DMS153 treated with DMSO at 0.1 percent for 48 hours (cell line): ENCODE data around the gene CTNS.

ENCODE experiments used
- DNase-seq: peaks from one replicate; lab custom pipeline; 2025; ENCODE audit not compliant: unreplicated experiment; lab: John Stamatoyannopoulos, UW

The CTNS gene

GRCh38 chr17:3657874-3658783 is 21.6 kb downstream of the CTNS start:
- no peak for DNase-seq

GRCh38 chr17:3658784-3659449 is 22.4 kb downstream of the CTNS start:
- no peak for DNase-seq

GRCh38 chr17:3659541-3660111 is 23.1 kb downstream of the CTNS start:
- no peak for DNase-seq

DNA sequence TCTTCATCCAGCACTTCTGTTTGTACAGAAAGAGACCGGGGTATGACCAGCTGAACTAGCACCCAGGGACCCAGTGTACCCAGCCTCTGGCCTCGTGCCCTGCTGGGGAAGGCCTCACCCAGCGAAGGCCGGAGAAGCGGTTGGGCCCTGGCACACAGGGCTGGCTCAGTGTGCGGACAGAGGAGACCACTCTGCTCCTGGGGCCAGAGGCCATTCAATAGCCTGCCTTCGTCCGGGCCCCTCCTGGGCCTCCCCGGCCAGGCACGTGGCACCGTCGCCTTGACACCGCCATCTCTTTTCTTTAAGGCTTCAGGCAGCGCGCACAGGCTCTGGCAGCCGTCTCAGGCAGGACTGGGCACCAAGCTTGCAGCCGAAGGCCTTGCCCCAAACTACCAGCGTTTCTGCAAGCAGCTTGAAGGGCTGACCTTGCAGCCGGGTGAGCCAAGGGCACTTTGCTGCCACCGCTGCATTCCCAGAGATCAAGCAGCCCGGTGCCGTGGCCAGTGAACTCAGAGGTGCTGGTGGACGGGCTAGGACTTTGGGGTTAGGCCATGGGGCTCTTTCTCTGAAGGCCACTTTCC is 23.8 kb downstream of the CTNS start:
- DNase-seq = no peak

GRCh38 chr17:3663102-3664011 is 26.8 kb downstream of the CTNS start:
- no peak for DNase-seq

DNA sequence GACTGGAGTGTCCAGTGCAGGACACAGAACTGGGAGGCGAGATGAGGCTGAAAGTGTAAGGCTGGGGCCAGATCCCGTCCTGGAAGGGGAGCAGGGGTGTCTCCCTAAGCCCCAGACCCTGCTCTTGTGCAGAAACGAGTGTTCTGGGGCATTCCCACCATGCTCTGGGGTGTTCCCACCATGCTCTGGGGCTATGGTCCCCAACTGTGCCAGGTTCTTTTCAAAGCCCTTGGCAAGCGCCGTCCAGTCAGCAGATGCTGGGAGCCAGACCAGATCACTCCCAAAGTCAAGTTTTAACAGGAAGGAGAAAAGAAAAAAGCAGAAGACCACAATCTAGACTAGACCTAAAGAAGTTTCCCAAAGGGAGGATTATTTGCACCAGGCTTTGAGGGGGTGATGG is 29.3 kb downstream of the CTNS start:
- DNase-seq = no peak

- no peak for DNase-seq
Measured at GRCh38 chr17:3666516-3666915, 30.0 kb downstream of the CTNS start.

- no peak for DNase-seq
Measured at GRCh38 chr17:3667366-3668278, 31.1 kb downstream of the CTNS start.

DNA sequence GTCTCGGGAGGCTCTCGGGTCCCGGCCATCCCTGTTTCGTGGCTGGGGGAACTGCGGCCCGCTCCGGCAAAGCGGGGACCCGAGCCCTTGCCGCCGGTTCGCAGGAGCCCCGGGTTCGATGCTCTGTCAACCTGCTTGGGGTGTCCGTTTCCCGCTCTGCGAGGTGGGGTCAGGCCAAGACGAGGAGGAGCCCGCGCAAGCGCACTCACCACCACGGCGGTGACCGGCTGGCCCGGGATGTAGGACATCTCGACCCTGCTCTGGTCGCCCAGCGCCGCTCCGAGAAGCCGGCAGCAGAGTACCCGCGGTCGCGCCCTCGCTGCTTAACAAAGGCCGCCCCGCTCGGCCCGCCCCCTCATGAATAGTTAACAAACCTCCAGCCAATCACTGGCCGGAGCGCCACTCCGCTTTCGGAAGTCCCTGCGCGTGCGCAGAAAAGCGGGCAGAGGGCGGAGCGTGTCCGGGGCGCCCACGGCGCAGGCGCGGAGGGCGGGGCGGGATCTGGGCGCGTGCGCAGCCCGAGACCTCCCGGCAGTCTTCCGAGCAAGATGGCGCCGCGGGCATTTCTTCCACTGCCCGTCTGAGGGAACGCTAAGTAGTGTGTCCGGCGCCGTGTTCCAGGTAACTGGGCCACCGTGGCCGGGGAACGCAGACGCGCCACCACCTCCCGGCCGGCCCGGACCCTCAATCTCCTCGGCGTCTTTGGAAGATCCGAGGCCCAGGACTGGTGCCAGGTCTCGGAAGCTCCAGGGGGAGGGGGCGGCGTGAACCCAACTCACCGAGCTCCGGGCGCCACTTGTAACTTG is 31.9 kb downstream of the CTNS start, which contains the start of the genes EMC6 and TAX1BP3:
EMC6 (plus strand) TSS at position 534 of the 806 bp plus-strand sequence. CDS start 335 bp downstream, outside the sequence.
TAX1BP3 (minus strand) TSS at position 300 of the 806 bp plus-strand sequence; CDS start at position 248, 52 bp downstream.
- peak; percentile 64 for DNase-seq

GRCh38 chr17:3669085-3669347 is 32.5 kb downstream of the CTNS start:
- DNase-seq = no peak

- DNase-seq = no peak
Measured at GRCh38 chr17:3669548-3669947, 33.0 kb downstream of the CTNS start.

DNA sequence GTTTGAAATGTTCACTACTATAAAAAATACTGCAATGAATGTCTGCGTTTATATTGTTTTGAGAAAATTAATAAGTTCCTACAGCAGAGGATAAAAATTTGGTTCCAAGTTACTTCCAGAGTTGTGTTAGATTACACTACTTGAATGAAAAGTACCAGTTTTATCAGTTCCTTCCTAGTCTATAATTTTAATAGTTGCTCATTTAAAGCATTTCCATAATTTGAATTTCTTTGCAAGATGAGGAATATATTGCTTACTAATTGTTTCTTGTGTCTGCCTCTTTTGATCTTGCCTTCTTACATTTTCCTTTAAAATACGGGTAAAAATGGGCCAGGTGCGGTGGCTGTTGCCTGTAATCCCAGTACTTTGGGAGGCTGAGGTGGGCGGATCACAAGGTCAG is 36.0 kb downstream of the CTNS start:
- no peak for DNase-seq

GRCh38 chr17:3675886-3676285 is 39.3 kb downstream of the CTNS start:
- DNase-seq = no peak

DNA sequence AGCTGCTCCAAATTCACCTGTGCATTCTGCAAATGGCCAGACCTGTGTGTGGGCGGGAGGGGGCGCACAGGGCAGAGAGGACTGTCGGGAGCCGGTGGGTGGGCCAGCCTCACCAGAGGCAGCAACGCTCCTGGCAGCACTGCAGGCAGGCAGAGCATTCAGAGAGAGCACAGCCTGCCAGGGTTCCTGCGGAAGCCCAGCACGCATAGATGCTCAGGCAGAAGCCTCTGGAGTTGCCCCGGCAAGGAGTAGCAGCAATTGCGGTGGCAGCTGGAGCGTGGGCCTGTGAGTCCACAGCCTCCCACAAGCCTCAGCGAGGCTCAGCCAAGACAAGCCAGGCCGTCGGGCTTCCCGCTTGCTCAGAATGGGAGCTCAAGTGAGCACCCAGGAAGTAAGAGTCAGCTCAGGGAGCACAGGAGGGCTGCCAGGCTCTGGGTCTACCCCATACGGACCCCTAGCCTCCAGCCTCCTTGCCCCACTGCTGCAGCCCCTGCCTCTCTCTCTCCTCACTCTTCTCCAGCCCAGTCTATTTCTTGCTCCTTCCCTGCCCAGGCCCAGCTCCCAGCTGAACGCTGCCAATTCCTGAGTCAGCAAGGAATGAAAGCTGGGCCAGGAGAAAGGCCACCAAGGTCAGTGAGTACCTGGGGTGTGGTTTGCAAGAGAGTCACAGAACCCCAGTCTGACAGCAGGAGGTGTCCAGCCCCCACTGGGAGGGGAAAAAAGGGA is 41.7 kb downstream of the CTNS start:
- no peak for DNase-seq

DNA sequence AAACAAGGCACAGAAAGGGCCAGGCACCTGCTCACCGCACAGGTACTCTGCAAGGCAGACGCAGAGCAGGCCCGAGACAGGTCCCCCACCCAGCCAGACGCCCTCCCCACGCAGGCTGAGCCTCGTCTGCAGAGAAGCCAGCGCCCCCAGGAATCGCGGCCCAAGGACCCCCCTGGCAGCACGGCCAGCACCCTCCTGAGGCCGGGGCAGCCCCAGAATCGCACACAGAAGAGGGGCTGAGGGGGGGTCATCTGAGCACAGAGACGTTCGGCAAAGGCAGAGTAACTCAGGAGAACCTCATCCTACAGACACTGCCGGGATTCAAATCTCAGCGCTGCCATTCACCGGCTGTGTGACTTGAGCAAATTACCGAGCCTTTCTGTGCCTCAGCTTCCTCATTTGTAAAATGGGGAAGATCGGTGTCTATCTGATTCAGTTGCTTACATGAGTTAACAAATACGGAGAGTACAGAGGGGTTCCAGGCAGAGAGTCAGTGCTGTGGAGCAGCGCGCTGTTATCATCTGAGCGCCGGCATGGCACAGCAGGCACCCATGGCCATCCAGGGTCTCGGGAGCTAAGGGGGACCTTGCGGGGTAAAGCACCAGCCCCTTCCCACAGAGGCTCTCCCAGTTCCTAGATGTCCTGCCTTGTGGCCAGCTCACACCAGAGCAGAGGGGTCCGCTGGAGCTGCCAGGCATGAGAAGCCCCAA is 42.4 kb downstream of the CTNS start:
- DNase-seq = no peak

DNA sequence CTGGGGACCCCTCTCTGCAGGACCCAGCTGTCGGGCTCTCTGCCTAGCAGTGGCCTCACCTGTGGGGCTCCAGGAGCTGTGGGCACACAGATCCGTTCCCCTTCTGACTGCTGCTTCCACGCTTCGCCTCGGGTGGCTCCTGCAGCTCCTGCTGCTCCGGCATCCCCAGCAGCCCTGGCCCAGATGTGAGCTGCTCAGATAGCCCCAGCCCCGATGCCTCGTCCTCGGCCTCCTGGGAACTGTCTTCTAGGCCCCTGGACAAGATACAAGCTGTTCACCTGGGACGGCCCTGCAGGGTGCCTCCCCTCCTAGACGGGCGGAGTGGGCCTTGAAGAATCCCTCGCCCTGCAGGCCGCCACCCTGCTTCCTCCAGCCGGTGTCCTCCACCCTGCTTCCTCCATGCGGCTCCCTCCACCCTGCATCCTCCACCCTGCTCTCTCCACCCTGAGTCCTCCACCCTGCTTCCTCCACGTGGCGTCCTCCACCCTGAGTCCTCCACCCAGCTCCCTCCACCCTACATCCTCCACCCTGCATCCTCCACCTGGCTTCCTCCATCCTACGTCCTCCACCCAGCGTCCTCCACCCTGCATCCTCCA is 43.1 kb downstream of the CTNS start:
- DNase-seq = no peak

GRCh38 chr17:3681057-3681456 is 44.5 kb downstream of the CTNS start:
- no peak for DNase-seq
